Smooth muscle cell (in vitro differentiated cells): Measurements from ENCODE around the gene SMLR1. TPM values are rescaled to one million over a fixed set of nuclear protein-coding genes. Genes with fewer than 3 reads are reported as not detected.

Experiments used
- DNase-seq: peaks from one replicate; lab custom pipeline; 2025; ENCODE audit not compliant: unreplicated experiment; lab: John Stamatoyannopoulos, UW
- H2AFZ ChIP-seq: fragments of 200-600 bp; sonication (generic); 2 replicates; pipeline ENCODE4 v1.6.0; 2016; ENCODE audit warnings: antibody characterized with exemption, low read depth, mild to moderate bottlenecking
- H3F3A ChIP-seq: fragments of 200-600 bp; sonication (generic); 2 replicates; pipeline ENCODE4 v1.6.0; 2017; ENCODE audit warnings: antibody characterized with exemption, low read depth
- H3K27ac ChIP-seq: fragments of 200-600 bp; sonication (generic); 2 replicates; pipeline ENCODE4 v1.5.1; 2016; ENCODE audit warnings: low read depth, mild to moderate bottlenecking
- H3K27me3 ChIP-seq: fragments of 200-600 bp; sonication (generic); 2 replicates; pipeline ENCODE4 v1.6.1; 2016; ENCODE audit warnings: low read depth, mild to moderate bottlenecking
- H3K36me3 ChIP-seq: fragments of 200-600 bp; sonication (generic); 2 replicates; pipeline ENCODE4 v1.5.1; 2016; ENCODE audit warnings: low read depth
- H3K4me1 ChIP-seq: fragments of 200-600 bp; sonication (generic); 2 replicates; pipeline ENCODE4 v1.5.1; 2016; ENCODE audit warnings: low read depth
- H3K4me2 ChIP-seq: fragments of 200-600 bp; sonication (generic); 2 replicates; pipeline ENCODE4 v1.6.0; 2016; ENCODE audit warnings: mild to moderate bottlenecking
- H3K4me3 ChIP-seq: fragments of 200-600 bp; sonication (generic); 2 replicates; pipeline ENCODE4 v1.5.1; 2016; ENCODE audit warnings: mild to moderate bottlenecking
- H3K79me2 ChIP-seq: fragments of 200-600 bp; sonication (generic); 2 replicates; pipeline ENCODE4 v1.6.0; 2016; ENCODE audit warnings: low read depth, mild to moderate bottlenecking
- H3K9ac ChIP-seq: fragments of 200-600 bp; sonication (generic); 2 replicates; pipeline ENCODE4 v1.6.0; 2016; ENCODE audit warnings: low read depth
- H3K9me3 ChIP-seq: fragments of 200-600 bp; sonication (generic); replicated peaks from 2 replicates; pipeline ENCODE4 v1.5.1; 2016; ENCODE audit warnings: low read depth
- H4K20me1 ChIP-seq: fragments of 200-600 bp; sonication (generic); 2 replicates; pipeline ENCODE4 v1.6.0; 2016; ENCODE audit warnings: low read depth
- WGBS: methylation state at CpG from one replicate; pipeline ENCODE4 v1.1.7; 2016; ENCODE audit warnings: low lambda C conversion rate; 5-methylcytosine and 5-hydroxymethylcytosine counted together
- polyA plus RNA-seq: library from polyadenylated mRNA; unstranded; fragments of >200 nt; fragmentation: Nextera tagmentation; extraction: Ambion mirVana; gene quantifications from 2 replicates; pipeline ENCODE4 v1.2.1, GENCODE V29; 2016
- total RNA-seq: library from RNA; depleted of rRNA; stranded (reverse); fragments of >200 nt; gene quantifications from 2 replicates; pipeline ENCODE4 v1.2.3, GENCODE V29; 2014
- TF ChIP-seq, protein P1 (sequence below): fragments of 200-600 bp; sonication (generic); IDR thresholded peaks from 2 replicates; pipeline ENCODE4 v1.5.1; 2017; ENCODE audit warnings: borderline replicate concordance, mild to moderate bottlenecking, antibody characterized with exemption; ENCODE audit not compliant: insufficient read depth, poor library complexity, severe bottlenecking

Gene SMLR1
- total and polyA plus RNA-seq, 2 experiments from 2014 or later = not detected

DNA sequence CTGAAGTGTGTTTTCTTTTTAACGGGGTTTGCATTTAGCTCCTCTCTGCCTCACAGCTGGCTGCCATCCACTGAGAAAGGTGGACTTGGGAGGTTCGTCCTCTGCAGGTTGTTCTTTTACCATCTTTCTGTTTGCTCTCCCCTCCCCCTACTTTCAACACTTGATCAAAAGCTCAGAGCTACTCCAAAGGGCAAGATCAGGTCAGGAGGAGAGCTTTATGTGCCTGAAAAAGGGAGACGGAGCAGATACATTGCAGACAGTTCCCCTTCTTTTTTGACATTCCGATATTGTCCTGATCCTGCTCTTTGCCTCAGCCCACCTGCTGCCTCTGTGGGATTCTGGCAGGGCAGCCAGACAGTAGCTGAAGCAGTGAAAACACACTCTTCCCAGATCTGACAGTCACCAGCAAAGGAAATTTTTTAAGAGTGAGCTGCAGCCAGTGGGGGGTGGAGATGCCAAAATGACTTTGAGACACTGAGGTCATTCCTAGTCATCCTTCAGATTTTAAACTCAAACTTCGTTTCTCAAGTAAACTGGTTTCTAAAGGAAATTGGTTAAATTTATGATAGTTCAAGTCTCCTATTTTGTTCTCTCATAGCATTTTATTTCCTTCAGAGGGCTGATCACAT lies 26.5 kb downstream of the SMLR1 start:
- Histone ChIP-seq H3K4me2 (no peak overlapping the region), H3K27me3 (no peaks in the 10 kb centered on the region), H3K79me2 (no peaks in the 10 kb centered on the region), H3F3A (no peaks in the 10 kb centered on the region), H3K27ac (no peak overlapping the region), H3K4me3 (no peak overlapping the region), H4K20me1 (no peaks in the 10 kb centered on the region), H3K9me3 (no peaks in the 10 kb centered on the region), H3K9ac (no peak overlapping the region), H2AFZ (no peak overlapping the region), H3K4me1 (peaks cover 7% of the 10 kb centered on the region), H3K36me3 (no peaks in the 10 kb centered on the region)
- DNase-seq = no peak
- TF ChIP-seq, protein P1, sequence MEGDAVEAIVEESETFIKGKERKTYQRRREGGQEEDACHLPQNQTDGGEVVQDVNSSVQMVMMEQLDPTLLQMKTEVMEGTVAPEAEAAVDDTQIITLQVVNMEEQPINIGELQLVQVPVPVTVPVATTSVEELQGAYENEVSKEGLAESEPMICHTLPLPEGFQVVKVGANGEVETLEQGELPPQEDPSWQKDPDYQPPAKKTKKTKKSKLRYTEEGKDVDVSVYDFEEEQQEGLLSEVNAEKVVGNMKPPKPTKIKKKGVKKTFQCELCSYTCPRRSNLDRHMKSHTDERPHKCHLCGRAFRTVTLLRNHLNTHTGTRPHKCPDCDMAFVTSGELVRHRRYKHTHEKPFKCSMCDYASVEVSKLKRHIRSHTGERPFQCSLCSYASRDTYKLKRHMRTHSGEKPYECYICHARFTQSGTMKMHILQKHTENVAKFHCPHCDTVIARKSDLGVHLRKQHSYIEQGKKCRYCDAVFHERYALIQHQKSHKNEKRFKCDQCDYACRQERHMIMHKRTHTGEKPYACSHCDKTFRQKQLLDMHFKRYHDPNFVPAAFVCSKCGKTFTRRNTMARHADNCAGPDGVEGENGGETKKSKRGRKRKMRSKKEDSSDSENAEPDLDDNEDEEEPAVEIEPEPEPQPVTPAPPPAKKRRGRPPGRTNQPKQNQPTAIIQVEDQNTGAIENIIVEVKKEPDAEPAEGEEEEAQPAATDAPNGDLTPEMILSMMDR = no peak
- WGBS = 72% methylated on average over 5 of the region's 5 CpGs

DNA sequence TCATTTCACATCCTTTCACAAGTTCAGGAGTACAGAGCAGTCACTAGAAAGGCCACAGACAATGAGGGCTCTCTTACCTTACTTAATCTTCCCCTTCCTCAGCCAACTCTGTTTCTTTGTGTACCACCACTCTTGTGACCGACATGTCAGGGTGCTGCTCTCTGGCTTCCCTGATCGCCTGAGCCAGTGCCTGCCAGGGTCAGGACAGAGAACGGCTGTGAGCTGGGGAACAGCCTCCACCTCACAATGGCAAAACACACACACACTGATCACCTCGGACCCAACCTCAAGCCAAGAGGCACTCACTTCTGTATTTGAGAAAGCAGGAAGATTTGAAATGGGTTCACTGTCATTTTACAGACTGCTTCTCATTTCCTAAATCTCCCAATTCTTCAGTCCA lies 30.8 kb downstream of the SMLR1 start:
- Histone ChIP-seq H3K79me2 (no peaks in the 10 kb centered on the region), H2AFZ (no peak overlapping the region), H3K36me3 (peaks cover 2% of the 10 kb centered on the region), H3K9ac (no peak overlapping the region), H3K4me3 (no peak overlapping the region), H3K4me2 (no peak overlapping the region), H4K20me1 (no peaks in the 10 kb centered on the region), H3K27me3 (no peaks in the 10 kb centered on the region), H3K9me3 (no peaks in the 10 kb centered on the region), H3F3A (no peaks in the 10 kb centered on the region), H3K27ac (no peak overlapping the region), H3K4me1 (peaks cover 7% of the 10 kb centered on the region)
- DNase-seq = no peak
- WGBS = 79% methylated on average over 4 of the region's 4 CpGs
- TF ChIP-seq, protein P1 = no peak

DNA sequence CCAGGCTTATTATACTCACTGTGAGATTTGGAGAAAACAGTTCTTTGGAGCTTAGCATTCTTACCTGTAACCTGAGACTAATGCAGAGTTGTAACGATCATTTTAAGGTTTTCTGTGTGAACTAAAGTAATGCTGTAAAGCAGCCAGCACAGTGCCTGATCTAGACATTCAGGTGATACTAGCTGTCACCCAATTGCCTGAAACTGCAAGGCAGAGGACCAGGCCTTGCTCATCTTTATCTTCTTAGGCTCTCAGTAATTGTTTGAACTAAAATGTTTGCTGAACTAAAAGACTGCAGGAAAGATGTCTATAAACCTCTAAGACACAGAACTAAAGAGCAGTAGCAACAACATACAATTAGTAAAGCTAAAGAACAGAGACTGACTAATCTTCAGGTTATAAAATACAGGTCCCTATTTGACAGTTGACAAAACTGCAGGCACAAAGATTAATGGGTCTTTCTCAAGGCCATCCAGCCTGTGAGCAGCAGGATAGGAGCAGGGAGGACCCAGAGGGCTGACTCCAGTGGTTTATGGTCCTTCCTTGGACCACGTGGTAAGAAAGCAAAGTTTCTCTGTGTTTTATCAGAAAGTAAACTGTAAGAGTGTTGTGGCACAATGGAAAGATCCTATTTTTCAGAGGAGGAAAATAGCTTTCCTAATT lies 31.4 kb downstream of the SMLR1 start:
- peaks cover 5% of the 10 kb centered on the region for H3K36me3 ChIP-seq
- no peak overlapping the region for H2AFZ ChIP-seq
- peaks cover 7% of the 10 kb centered on the region for H3K4me1 ChIP-seq
- H3K4me3 ChIP-seq = no peak overlapping the region
- H3K9me3 ChIP-seq = no peaks in the 10 kb centered on the region
- WGBS = 48% methylated on average over 2 of the region's 2 CpGs
- H3K27me3 ChIP-seq = no peaks in the 10 kb centered on the region
- no peaks in the 10 kb centered on the region for H3F3A ChIP-seq
- no peaks in the 10 kb centered on the region for H4K20me1 ChIP-seq
- H3K27ac ChIP-seq = no peak overlapping the region
- H3K4me2 ChIP-seq = no peak overlapping the region
- TF ChIP-seq, protein P1 = no peak
- DNase-seq = no peak
- no peak overlapping the region for H3K9ac ChIP-seq
- no peaks in the 10 kb centered on the region for H3K79me2 ChIP-seq
